Activated CD8-positive, alpha-beta memory T cell treated with anti-CD3 and anti-CD28 coated beads, Interleukin-2, amount 50 U/mL, for 4 hours (primary cell): ENCODE measurements around the gene BPTF.
"Not testable (repeated sequence)": the region's sequence is repeated elsewhere in the genome, so short reads cannot be mapped to it uniquely, and the experiment has no call there.

Source experiments
- DNase-seq: peaks from one replicate; pipeline ENCODE4 v3.0.0-alpha.2; 2020

The BPTF gene

GRCh38 chr17:67902511-67903231 lies 77.4 kb downstream of the BPTF start:
- no peak for DNase-seq

- DNase-seq: not testable (repeated sequence)
Observed at GRCh38 chr17:67905298-67905697, 80.0 kb downstream of the BPTF start.

- not testable (repeated sequence) for DNase-seq
Observed at GRCh38 chr17:67910117-67910803, 85.0 kb downstream of the BPTF start.

GRCh38 chr17:67911059-67911782 lies 85.9 kb downstream of the BPTF start:
- DNase-seq: no peak

GRCh38 chr17:67912088-67912487 lies 86.8 kb downstream of the BPTF start:
- no peak for DNase-seq

DNA sequence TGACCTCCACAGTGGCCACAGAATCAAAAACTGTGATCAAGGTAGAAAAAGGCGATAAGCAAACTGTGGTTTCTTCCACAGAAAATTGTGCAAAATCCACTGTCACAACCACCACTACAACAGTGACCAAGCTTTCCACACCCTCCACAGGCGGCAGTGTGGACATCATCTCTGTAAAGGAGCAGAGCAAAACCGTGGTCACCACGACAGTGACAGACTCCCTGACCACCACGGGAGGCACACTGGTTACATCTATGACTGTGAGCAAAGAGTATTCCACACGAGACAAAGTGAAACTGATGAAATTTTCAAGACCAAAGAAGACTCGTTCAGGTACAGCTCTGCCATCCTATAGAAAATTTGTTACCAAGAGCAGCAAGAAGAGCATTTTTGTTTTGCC lies 87.4 kb downstream of the BPTF start:
- DNase-seq: no peak

DNA sequence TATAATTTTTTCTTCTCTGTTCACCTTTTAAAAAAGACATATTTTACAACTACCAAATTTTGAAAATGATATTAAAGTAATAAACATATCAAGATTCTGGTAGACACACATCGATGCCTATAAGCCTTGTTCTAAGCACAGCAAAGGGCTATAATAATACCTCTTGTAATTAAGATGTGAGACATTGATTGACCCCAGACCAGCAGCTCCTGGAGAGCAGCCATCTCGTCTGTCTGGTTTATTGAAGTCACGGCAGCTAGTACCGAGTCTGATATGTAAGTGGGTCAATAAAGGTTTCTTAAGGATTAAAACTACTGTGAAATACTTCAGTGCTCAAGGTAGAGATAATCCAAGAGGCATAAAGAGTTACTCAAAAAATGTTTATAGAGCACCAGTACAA lies 94.9 kb downstream of the BPTF start:
- no peak for DNase-seq

- DNase-seq: no peak
Observed at GRCh38 chr17:67922503-67922902, 97.2 kb downstream of the BPTF start.

DNA sequence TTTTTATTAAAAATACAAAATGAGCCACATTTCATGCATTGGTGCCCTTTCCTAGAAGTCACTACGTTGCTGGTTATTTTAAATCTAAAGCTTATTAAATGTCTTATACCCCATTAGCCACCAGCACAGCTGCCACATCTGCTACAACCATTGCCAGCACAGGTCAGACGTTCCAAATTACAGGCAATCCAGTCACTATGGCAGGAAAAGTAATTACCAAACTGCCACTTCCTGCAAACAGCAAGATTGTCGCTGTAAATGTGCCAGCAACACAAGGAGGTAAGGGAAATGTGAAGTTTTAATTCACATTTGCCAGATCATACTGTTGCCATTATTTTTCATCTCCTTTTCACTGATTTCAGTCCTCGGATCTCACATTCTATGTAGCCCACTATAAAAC lies 103.5 kb downstream of the BPTF start:
- not testable (repeated sequence) for DNase-seq

GRCh38 chr17:67931227-67931626 lies 105.9 kb downstream of the BPTF start:
- no peak for DNase-seq

DNA sequence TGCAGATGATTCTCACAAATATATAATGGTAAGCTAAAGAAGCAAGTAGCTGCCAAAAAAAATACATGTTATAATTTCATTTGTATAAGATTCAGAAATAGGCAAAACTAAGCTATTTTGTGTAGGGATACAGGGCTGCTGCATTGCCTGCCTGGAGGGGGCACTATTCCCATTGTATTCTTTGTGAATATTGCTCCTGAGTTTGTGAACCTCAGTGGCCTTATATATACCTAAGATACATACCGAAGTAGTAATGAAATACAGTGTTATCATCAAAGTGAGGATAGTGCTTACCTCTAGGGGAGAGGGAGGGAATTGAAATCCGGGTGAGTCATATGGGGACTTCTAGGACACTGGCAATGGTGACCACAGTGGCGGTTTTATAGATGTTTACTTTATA lies 117.5 kb downstream of the BPTF start:
- DNase-seq: no peak

DNA sequence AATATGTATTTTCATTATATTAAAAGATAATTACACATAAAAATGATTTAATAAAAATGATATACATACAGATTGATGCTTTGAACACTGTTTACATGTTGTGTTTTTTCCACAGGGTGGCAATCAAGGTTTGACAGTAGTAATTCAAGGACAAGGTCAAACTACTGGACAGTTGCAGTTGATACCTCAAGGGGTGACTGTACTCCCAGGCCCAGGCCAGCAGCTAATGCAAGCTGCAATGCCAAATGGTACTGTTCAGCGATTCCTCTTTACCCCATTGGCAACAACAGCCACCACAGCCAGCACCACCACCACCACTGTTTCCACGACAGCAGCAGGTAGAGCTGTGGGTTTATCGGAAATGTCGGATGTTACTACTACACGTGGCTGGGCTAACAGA lies 118.7 kb downstream of the BPTF start:
- DNase-seq: no peak

DNA sequence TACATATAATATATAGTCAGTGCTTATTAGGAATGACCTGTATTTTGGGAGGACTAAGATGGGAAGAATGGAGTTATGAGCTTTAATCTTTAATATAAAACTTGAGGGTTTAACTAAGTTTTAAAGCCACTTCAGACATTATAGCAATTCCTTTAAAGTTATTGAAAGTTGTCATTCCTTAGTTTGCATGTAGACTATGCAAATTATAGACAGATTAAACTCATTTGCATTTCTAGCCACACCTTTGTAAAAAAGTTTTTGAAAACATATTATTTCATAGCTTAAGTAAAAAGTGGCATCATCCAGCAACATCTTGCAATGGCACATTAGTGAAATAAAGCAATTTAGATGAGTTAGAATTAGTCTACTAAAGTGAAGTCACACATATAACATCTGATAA lies 121.2 kb downstream of the BPTF start:
- DNase-seq: no peak

GRCh38 chr17:67947325-67947813 lies 122.1 kb downstream of the BPTF start:
- no peak for DNase-seq

- DNase-seq: no peak
Observed at GRCh38 chr17:67950945-67951344, 125.6 kb downstream of the BPTF start.

GRCh38 chr17:67959510-67959909 lies 134.2 kb downstream of the BPTF start:
- no peak for DNase-seq

DNA sequence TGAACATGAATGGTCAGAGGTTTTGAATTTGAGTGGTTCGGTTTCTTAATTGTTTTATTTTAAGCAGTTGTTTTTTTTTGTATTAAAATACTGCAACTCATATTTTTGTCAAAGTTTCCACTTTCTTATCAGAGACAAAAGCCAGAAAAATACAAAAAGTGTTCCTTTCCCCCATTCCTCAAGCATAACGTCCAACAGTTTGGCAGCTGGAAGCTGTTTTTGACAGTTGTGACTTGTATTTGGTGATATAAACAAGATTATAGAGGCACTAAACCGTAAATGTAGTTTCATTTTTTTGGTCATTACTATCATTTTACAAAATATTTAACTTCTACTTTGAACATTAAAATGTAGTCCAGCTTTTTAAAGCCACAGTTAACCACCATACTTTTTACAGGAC lies 135.0 kb downstream of the BPTF start:
- DNase-seq: not testable (repeated sequence)

DNA sequence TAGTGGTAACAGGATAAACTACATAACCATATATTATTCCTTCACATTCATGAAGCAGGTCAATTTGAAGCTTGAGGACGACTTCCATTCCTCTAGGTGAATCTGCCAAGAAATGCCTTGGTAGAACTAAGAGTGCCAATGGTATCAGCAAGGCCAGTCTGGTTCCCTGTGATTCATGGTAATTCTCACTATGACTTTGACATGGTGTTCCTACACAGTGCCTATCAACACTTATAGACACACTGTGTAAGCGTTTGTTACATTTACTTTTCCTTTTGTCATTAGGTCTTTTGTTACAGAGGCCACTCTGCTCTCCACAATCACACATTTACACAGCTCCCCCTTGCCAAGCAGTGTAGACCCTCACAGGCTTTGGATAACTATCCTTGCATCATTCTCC lies 136.9 kb downstream of the BPTF start:
- not testable (repeated sequence) for DNase-seq

GRCh38 chr17:67963145-67963572 lies 137.9 kb downstream of the BPTF start:
- peak; percentile 72 for DNase-seq

DNA sequence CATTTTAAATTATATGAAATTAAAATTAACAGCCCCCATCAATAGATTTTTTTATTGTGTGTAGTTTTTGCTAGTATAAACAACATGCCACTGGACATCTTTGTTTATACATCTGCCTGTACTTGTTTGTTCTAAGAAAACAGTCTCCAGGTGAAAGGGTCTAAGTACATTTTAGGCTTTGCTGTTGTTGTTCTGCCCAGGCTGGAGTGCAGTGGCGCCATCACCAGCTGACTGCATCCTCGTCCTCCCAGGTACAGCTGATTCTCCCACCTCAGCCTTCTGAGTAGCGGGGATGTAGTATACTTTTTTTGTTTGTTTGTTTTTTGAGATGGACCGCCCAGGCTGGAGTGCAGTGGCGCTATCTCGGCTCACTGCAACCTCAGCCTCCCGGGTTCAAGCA lies 145.5 kb downstream of the BPTF start:
- DNase-seq: no peak

DNA sequence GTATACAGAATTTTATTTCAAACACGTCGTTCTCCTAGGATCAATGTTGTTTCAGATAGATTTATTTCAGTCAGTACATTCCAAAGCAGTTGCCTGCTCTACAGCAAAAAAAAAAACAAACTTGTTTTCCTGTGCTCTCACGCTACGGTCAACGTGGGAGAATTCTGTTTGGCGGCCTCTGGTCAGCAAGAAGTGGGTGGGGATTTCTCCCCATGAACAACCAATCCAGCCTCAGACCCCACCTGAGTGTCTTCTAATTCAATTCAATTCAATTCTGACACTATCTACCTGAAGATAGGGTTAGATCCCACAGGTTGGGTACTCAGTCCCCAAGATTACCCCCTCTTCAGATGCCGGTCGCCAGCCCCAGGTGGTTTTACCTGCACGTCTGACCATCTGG lies 148.9 kb downstream of the BPTF start:
- DNase-seq: no peak

DNA sequence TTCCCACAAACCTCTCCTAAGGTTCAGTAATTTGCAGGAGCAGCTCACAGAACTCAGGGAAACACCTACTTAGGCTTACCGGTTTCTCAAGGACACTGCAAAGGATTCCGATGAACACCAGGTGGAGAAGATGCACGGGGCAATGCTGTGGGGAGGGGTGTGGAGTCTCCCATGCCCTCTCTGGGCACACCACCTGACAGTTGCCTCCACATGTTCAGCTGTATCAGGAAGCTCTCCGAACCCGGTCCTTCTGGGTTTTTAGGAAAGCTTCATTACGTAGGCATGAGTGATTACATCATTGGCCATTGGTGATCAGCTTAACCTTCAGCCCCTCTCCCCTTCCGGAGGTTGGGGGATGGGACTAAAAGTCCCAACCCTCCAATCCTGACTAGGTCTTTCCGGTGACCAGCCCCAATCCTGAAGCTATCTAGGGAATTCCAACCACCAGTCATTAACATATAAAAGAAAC lies 149.3 kb downstream of the BPTF start:
- DNase-seq: no peak

- DNase-seq: not testable (repeated sequence)
Observed at GRCh38 chr17:67976306-67976705, 151.0 kb downstream of the BPTF start.

GRCh38 chr17:67980456-67980855 lies 155.2 kb downstream of the BPTF start:
- no peak for DNase-seq
